OCI-LY7 (cell line): ENCODE measurements around the gene PLD1. TPM values are rescaled to one million over a fixed set of nuclear protein-coding genes. Genes with fewer than 3 reads are reported as not detected.

Experiments used
- BruUV-seq: library from RNA; stranded (reverse); fragments of 400-500 nt; replicated peaks from 2 replicates; lab custom pipeline; 2021; lab: Mats Ljungman, UMichigan
- CTCF ChIA-PET: fragments of 300-600 bp; sonication (Branson Sonifier 250); formaldehyde crosslinking; loops from one replicate; lab custom pipeline; 2022; ENCODE audit warnings: antibody characterized with exemption; ENCODE audit not compliant: unreplicated experiment; lab: Charles Lee
- POLR2A ChIA-PET: fragments of 300-600 bp; sonication (Branson Sonifier 250); formaldehyde crosslinking; loops from one replicate; lab custom pipeline; 2022; ENCODE audit warnings: antibody characterized with exemption; lab: Charles Lee
- DNase-seq: peaks from one replicate; pipeline ENCODE4 v3.0.0-alpha.2; 2015; ENCODE audit warnings: low spot score
- H2AFZ ChIP-seq: fragments of 200-600 bp; sonication (generic), shearing (Covaris generic); 2 replicates; pipeline ENCODE4 v1.6.1; 2014; ENCODE audit warnings: mild to moderate bottlenecking, antibody characterized with exemption, low read length, moderate library complexity
- H3K27ac ChIP-seq: fragments of 200-600 bp; sonication (generic); 2 replicates; pipeline ENCODE4 v1.5.1; 2014; ENCODE audit warnings: mixed run types, low read depth, mild to moderate bottlenecking, moderate library complexity, low read length, inconsistent platforms; ENCODE audit not compliant: poor library complexity, severe bottlenecking
- H3K36me3 ChIP-seq: fragments of 200-600 bp; sonication (generic); 2 replicates; pipeline ENCODE4 v1.6.1; 2014; ENCODE audit warnings: mild to moderate bottlenecking, antibody characterized with exemption, low read length, moderate library complexity, mixed read lengths; ENCODE audit not compliant: insufficient read depth
- H3K4me1 ChIP-seq: fragments of 200-600 bp; sonication (generic); 2 replicates; pipeline ENCODE4 v1.5.1; 2014; ENCODE audit warnings: mild to moderate bottlenecking, low read length; ENCODE audit not compliant: insufficient read depth, poor library complexity, severe bottlenecking
- H3K4me2 ChIP-seq: fragments of 200-600 bp; sonication (generic); 2 replicates; pipeline ENCODE4 v1.6.1; 2014; ENCODE audit warnings: mild to moderate bottlenecking, low read length
- H3K4me3 ChIP-seq: fragments of 200-600 bp; sonication (generic); 2 replicates; pipeline ENCODE4 v1.5.1; 2014; ENCODE audit warnings: mild to moderate bottlenecking, low read depth, low read length; ENCODE audit not compliant: poor library complexity, severe bottlenecking
- H3K79me2 ChIP-seq: fragments of 200-600 bp; sonication (generic); 2 replicates; pipeline ENCODE4 v1.6.1; 2016; ENCODE audit warnings: low read depth, mild to moderate bottlenecking, low read length, moderate library complexity, mixed read lengths; ENCODE audit not compliant: insufficient read depth
- H3K9me2 ChIP-seq: fragments of 200-600 bp; sonication (generic); 2 replicates; pipeline ENCODE4 v1.6.1; 2016; ENCODE audit warnings: mild to moderate bottlenecking, low read length, mixed read lengths; ENCODE audit not compliant: insufficient read depth
- H3K9me3 ChIP-seq: fragments of 200-600 bp; sonication (generic); 2 replicates; pipeline ENCODE4 v1.6.1; 2014; ENCODE audit warnings: mild to moderate bottlenecking, mixed run types, low read length, mixed read lengths
- H4K20me1 ChIP-seq: fragments of 200-600 bp; sonication (generic); 2 replicates; pipeline ENCODE4 v1.6.1; 2014; ENCODE audit warnings: mild to moderate bottlenecking, antibody characterized with exemption, low read length, moderate library complexity, mixed read lengths; ENCODE audit not compliant: insufficient read depth
- EZH2phosphoT487 ChIP-seq: fragments of 200-600 bp; sonication (generic); IDR thresholded peaks from 2 replicates; pipeline ENCODE4 v1.6.1; 2018; ENCODE audit warnings: low read depth, borderline replicate concordance, mild to moderate bottlenecking, mixed run types, antibody characterized with exemption, low read length, moderate library complexity, mixed read lengths
- intact Hi-C: fragments of 100-400 bp; cut with micrococcal nuclease; formaldehyde crosslinking; loops from one replicate; pipeline ENCODE4 v1.10.0; 2022; ENCODE audit not compliant: unreplicated experiment
- total RNA-seq, 2 experiments: library from RNA; depleted of rRNA in 1 of 2; stranded (reverse); fragments of >200 nt in 1 of 2; shearing (Covaris generic) in 1 of 2; gene quantifications; 2 replicates each; pipeline ENCODE4 v1.2.3, GENCODE V29; 2014 to 2022
- TF ChIP-seq, protein P1 (sequence below): fragments of 200-600 bp; sonication (generic); conservative IDR thresholded peaks from 2 replicates; pipeline ENCODE4 v1.5.1; 2014; ENCODE audit warnings: mild to moderate bottlenecking, antibody characterized with exemption, low read length, moderate library complexity, mixed read lengths

The PLD1 gene
- total RNA-seq, 2 experiments from 2014 or later = not detected

DNA sequence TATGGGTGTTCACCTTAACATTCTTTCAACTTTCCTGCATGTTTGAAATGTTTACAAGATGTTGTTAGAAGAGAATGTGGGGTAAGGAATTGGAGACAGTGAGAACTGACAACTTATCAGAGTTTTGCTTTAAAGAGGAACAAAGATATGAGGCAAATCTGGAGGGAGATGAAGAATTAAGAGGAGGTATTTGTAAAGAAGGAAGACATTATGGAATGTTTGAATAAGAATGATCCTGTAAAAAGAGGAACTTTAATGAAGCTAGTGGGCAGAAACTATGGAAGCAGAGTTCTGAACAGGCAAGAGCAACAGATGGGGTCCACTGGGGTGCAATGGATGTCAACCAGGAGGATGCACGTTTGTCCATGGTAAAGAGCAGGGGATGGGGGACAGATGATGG lies 27.7 kb downstream of the PLD1 start:
- H3K79me2 ChIP-seq = no peaks in the 10 kb centered on the region
- BruUV-seq = no TSS peak
- H3K27ac ChIP-seq = no peak overlapping the region
- no peak overlapping the region for H3K4me3 ChIP-seq
- DNase-seq = no peak
- H3K4me2 ChIP-seq = no peak overlapping the region
- no peak for TF ChIP-seq EZH2phosphoT487
- TF ChIP-seq, protein P1, sequence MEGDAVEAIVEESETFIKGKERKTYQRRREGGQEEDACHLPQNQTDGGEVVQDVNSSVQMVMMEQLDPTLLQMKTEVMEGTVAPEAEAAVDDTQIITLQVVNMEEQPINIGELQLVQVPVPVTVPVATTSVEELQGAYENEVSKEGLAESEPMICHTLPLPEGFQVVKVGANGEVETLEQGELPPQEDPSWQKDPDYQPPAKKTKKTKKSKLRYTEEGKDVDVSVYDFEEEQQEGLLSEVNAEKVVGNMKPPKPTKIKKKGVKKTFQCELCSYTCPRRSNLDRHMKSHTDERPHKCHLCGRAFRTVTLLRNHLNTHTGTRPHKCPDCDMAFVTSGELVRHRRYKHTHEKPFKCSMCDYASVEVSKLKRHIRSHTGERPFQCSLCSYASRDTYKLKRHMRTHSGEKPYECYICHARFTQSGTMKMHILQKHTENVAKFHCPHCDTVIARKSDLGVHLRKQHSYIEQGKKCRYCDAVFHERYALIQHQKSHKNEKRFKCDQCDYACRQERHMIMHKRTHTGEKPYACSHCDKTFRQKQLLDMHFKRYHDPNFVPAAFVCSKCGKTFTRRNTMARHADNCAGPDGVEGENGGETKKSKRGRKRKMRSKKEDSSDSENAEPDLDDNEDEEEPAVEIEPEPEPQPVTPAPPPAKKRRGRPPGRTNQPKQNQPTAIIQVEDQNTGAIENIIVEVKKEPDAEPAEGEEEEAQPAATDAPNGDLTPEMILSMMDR = no peak
- no peaks in the 10 kb centered on the region for H3K9me2 ChIP-seq
- H3K9me3 ChIP-seq = no peaks in the 10 kb centered on the region
- no peak overlapping the region for H2AFZ ChIP-seq
- no peaks in the 10 kb centered on the region for H3K36me3 ChIP-seq
- H3K4me1 ChIP-seq = no peaks in the 10 kb centered on the region
- ChIA-PET CTCF (no interaction called here), POLR2A (no interaction called here)
- intact Hi-C loops = no loop called here
- no peaks in the 10 kb centered on the region for H4K20me1 ChIP-seq

DNA sequence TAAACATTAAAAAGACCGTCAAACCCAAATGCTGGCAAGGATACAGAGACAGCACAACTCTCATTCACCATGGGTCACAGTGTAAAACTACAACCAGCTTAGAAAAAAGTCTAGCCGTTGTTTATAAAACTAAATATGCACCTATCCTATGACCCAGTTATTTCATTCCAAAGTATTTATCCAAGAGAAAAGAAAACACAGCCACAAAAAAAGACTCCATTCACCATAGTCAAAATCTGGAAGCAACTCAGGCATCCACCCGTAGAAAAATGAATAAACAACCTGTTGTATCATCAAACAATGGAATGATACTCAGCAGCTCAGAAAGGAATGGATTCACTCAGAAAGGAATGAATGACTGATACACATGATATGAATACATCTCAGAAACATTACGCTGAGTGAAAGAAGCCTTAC lies 28.6 kb downstream of the PLD1 start:
- H3K36me3 ChIP-seq = no peaks in the 10 kb centered on the region
- H4K20me1 ChIP-seq = no peaks in the 10 kb centered on the region
- BruUV-seq = no TSS peak
- no peak overlapping the region for H3K27ac ChIP-seq
- ChIA-PET POLR2A (interaction anchor here (1.2 kb wide), 1 partner anchor 9 kb away, joined by 4 read pairs; no protein-coding TSS in a partner anchor), CTCF (no interaction called here)
- no peaks in the 10 kb centered on the region for H3K4me1 ChIP-seq
- no peak overlapping the region for H3K4me3 ChIP-seq
- no peak overlapping the region for H2AFZ ChIP-seq
- no peaks in the 10 kb centered on the region for H3K79me2 ChIP-seq
- DNase-seq = no peak
- intact Hi-C loops = no loop called here
- H3K9me2 ChIP-seq = no peaks in the 10 kb centered on the region
- TF ChIP-seq, protein P1 = no peak
- no peak for TF ChIP-seq EZH2phosphoT487
- no peaks in the 10 kb centered on the region for H3K9me3 ChIP-seq
- H3K4me2 ChIP-seq = no peak overlapping the region

DNA sequence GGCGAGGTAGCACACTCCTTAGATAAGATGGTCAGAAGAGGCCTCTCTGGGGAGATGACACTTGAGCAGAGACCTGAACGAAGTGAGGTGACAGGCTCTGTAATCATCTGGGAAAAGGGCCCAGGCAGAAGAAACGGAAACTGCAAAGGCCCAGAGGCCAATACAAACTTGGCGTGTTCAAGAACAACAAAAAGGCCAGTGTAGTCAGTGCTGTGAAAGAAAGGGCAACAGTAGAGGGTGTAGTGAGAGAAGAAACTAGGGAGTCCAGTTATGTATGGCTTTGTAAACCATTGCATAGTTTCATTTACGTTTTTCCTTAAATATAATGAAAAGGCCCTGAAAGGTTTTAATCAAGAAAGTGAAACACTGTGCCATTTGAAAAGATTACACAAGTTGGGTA lies 31.8 kb downstream of the PLD1 start:
- ChIA-PET CTCF (no interaction called here), POLR2A (no interaction called here)
- no peaks in the 10 kb centered on the region for H3K4me1 ChIP-seq
- H3K4me2 ChIP-seq = no peak overlapping the region
- no peaks in the 10 kb centered on the region for H3K9me2 ChIP-seq
- H2AFZ ChIP-seq = no peak overlapping the region
- H3K79me2 ChIP-seq = no peaks in the 10 kb centered on the region
- H4K20me1 ChIP-seq = no peaks in the 10 kb centered on the region
- TF ChIP-seq, protein P1 = no peak
- no peak for TF ChIP-seq EZH2phosphoT487
- H3K9me3 ChIP-seq = no peaks in the 10 kb centered on the region
- no peak for DNase-seq
- H3K36me3 ChIP-seq = no peaks in the 10 kb centered on the region
- no TSS peak for BruUV-seq
- intact Hi-C loops = loop anchor here (10.0 kb wide), 2 partner anchors 566 to 666 kb away; partner anchors contain the start of gene GHSR
- no peak overlapping the region for H3K27ac ChIP-seq
- H3K4me3 ChIP-seq = no peak overlapping the region
